Hematopoietic multipotent progenitor cell treated with erythropoietin and hydrocortisone succinate and interleukin-3 and kit ligand, for 15 days (in vitro differentiated cells): Measurements from ENCODE around the gene AKAP17A.
"Not testable (repeated sequence)": the region's sequence is repeated elsewhere in the genome, so short reads cannot be mapped to it uniquely, and the experiment has no call there.

Source experiments
- DNase-seq: peaks from one replicate; pipeline ENCODE4 v3.0.0-alpha.2; 2015; ENCODE audit warnings: low spot score

The AKAP17A gene, protein sequence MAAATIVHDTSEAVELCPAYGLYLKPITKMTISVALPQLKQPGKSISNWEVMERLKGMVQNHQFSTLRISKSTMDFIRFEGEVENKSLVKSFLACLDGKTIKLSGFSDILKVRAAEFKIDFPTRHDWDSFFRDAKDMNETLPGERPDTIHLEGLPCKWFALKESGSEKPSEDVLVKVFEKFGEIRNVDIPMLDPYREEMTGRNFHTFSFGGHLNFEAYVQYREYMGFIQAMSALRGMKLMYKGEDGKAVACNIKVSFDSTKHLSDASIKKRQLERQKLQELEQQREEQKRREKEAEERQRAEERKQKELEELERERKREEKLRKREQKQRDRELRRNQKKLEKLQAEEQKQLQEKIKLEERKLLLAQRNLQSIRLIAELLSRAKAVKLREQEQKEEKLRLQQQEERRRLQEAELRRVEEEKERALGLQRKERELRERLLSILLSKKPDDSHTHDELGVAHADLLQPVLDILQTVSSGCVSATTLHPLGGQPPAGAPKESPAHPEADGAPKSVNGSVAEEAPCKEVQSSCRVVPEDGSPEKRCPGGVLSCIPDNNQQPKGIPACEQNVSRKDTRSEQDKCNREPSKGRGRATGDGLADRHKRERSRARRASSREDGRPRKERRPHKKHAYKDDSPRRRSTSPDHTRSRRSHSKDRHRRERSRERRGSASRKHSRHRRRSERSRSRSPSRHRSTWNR

DNA sequence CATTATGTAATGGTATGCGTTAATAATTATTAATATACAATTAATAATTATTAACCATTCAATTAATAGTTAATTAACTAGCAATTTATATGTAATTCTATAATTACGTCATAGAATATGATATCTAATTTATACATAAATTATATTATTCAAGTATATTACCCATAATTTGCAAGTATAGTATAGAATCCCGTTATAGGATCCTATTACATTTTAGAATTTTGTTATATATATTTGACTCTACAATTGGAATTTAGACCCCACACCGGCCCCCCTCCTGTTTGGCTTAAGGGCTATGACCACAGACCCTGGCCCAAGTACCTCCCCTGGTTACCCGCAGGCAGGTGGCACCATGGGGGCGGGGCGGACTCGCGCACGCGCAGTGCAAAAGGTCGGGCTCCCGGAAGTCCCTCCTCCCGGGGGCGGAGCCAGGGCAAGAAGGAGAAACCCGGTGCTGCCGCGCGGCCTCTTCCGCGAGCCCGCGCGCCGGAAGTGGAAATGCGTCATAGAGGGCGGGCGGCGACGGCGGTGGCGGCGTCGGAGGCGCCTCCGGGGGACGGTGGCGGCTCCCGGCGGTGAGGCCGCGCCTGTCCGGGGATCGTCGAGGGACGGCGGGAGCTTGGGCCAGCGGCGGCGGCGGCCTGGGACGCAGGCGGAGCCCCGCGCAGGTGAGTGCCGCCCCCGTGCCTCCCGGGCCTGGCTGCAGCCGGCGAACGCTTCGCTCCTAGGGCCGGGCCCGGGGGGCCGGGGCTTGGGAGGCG lies at the start of gene AKAP17A:
Gene AKAP17A, plus strand, starts transcription at position 503 of the 761 bp plus-strand sequence. CDS start 1,859 bp downstream, outside the sequence.
- DNase-seq = peak; percentile 96

DNA sequence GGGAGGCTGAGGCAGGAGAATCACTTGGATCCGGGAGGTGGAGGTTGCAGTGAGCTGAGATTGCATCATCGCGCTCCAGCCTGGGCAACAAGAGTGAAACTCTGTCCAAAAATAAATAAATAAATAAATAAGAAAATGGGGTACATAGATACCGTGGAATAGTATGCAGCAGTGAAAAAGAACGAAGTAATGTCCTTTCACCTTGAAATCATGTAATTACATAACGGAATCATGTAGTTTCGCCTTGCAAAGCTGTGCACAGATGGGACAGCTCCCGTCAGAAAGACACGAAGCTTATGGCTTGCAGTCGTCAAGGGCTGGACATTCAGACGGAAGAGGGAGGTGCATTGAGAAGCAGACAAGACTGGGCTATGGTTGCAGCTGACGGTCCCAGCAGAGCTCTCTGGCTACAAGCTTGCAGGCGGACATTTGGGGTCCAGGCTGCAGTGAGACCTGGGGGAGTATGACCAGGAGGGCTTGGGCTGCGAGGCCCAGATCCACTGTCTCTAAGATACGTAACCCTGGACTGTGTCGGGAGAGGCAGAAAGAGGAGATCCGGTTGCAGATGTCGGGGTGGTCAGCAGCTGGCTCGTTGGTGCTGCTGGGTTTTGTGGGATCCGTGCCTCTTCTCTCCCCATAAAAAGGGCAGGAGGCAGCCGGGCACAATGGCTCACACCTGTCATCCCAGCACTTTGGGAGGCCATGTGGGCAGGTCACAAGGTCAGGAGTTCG lies 48.2 kb upstream of the AKAP17A start:
- no peak for DNase-seq

DNA sequence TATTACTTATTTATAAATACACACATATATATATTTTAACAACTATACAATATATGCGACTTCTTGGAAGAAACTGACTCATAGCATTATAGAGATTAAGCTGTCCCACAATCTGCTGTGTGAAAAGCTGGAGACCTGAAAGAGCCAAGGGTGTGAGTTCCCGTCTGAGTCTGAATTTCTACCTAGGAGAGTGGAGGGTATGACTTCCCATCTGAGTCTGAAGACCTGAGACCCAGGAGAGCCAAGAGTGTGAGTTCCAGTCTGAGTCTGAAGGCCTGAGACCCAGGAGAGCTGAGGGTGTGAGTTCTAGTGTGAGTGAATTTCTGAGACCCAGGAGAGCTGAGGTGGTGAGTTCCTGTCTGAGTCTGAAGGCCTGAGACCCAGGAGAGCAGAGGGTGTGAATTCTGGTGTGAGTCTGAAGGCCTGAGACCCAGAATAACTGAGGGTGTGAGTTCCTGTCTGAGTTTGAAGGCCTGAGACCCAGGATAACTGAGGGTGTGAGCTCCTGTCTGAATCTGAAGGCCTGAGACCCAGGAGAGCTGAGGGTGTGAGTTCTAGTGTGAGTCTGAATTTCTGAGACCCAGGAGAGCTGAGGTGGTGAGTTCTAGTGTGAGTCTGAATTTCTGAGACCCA lies 45.5 kb upstream of the AKAP17A start:
- no peak for DNase-seq

DNA sequence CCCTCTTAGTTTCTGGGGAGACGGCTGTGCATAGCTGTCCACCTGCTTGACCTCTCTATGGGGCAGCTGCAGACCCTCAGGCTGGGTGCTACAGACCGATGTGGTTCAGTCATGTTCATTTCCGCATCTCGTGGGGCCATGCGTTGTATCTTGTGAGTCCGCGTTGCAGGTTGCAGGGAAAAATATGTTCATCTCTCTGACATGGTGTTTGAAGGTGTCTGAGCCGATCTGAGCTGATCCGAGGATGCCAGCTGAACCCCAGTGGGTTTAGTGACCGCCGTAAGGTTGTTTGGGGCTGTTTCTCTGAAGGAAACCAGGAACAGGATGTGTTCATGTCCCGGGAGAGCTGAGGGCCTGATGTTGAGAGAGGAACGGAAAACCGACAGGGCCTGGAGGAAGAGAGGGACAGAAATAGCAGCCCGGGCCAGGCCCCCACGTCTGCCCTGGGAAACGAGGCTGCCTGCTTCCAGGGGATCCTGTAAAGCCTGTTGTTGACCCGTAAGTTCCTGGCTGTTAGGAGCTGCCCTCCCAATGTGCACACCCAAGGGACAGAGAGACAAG lies 44.6 kb upstream of the AKAP17A start:
- DNase-seq = no peak

- no peak for DNase-seq
Observed at GRCh38 chrX:1551959-1552546, 39.4 kb upstream of the AKAP17A start.

- DNase-seq = no peak
Observed at GRCh38 chrX:1554469-1555210, 36.8 kb upstream of the AKAP17A start.

- DNase-seq = no peak
Observed at GRCh38 chrX:1555370-1555769, 36.0 kb upstream of the AKAP17A start.

GRCh38 chrX:1557442-1557841 lies 34.0 kb upstream of the AKAP17A start:
- DNase-seq = not testable (repeated sequence)

DNA sequence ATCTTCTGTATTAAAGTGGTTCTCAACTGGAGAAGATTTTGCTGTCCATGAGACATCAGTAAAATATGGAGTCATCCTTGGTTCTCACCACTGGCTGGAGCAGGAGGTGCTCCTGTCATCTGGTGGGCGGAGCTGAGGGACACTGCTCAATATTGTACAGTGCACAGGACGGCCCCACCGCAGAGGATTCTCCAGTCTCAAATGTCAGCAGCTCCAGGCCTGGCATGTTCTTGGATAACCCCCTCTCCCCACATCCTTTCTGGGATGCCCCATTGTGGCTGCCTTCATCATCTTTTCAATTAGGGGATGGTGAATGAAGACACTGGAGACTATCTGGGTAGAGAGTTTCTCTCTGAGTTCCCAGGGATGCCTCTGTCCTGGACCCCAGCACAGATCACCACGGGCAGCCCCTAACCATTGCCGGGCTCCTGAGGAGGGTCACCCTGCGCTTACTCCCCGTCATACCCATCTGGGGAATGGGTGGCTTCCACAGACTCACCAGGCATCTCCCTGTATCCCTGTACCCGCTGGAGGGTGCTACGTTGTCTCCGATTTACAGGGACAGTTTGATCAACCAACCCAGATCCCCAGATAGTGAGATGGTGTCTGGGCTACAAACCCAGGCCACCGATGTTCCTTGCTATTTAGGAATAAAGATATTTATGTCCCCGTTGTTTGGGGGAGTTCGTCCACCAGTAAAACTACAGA lies 32.5 kb upstream of the AKAP17A start:
- no peak for DNase-seq

DNA sequence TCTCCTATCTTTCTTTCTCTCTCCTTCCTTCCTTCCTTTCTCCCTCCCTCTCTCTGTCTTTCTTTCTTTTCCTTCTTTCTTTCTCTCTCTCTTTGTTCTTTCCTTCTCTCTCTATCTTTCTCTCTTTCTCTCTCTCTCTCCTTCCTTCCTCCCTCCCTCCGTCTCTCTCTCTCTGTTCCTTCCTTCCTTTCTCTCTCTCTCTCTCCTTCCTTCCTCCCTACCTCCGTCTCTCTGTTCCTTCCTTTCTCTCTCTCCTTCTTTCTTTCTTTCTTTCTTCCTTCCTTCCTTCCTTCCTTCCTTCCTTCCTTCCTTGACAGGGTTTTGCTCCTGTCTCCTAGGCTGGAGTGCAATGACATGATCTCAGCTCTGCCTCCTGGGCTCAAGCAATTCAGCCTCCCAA lies 30.2 kb upstream of the AKAP17A start:
- no peak for DNase-seq

GRCh38 chrX:1564077-1564476 lies 27.3 kb upstream of the AKAP17A start:
- not testable (repeated sequence) for DNase-seq

- no peak for DNase-seq
Observed at GRCh38 chrX:1564750-1565683, 26.4 kb upstream of the AKAP17A start.

GRCh38 chrX:1574181-1574580 lies 17.2 kb upstream of the AKAP17A start:
- DNase-seq = not testable (repeated sequence)

GRCh38 chrX:1576201-1576992 lies 15.0 kb upstream of the AKAP17A start:
- DNase-seq = no peak

- DNase-seq = no peak
Observed at GRCh38 chrX:1577845-1578244, 13.6 kb upstream of the AKAP17A start.

DNA sequence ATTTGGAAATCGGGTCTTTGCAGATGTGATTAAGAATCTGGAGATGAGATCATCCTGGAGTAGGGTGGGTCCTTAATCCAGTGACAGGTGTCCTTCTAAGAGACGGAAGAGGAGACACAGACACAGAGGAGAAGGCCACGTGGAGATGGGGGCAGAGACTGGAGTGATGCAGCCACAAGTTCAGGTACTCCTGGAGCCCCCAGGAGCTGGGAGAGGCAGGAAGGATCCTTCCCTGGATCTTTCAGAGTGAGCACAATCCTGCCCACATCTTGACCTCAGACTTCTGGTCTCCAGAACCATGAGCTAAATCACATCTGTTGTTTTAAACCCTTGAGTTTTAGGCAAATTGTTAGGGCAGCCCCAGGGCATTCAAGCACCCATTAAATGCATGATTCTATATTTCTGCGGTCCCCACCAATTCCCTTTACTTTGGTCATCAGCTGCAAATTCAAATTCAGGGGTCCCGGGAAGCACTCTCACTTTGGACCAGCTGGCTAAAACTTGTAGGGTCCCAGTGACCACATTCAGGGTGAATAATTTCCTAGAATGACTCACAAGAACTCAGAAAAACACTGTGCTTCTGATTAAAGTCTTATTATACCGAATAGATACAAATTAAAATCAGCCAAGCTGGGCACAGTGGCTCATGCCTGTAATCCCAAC lies 12.8 kb upstream of the AKAP17A start:
- DNase-seq = no peak

- peak; percentile 66 for DNase-seq
Observed at GRCh38 chrX:1581132-1581531, 10.3 kb upstream of the AKAP17A start.
